Stimulated activated CD8-positive, alpha-beta memory T cell treated with anti-CD3 and anti-CD28 coated beads, Interleukin-12 subunit alpha, Interleukin-12 subunit beta, amount 100 ng/mL, for 24 hours (primary cell): Measurements from ENCODE around the gene CPEB4.

Experiments used
- DNase-seq: peaks from one replicate; pipeline ENCODE4 v3.0.0-alpha.2; 2020; ENCODE audit errors: extremely low read depth

CPEB4 gene

DNA sequence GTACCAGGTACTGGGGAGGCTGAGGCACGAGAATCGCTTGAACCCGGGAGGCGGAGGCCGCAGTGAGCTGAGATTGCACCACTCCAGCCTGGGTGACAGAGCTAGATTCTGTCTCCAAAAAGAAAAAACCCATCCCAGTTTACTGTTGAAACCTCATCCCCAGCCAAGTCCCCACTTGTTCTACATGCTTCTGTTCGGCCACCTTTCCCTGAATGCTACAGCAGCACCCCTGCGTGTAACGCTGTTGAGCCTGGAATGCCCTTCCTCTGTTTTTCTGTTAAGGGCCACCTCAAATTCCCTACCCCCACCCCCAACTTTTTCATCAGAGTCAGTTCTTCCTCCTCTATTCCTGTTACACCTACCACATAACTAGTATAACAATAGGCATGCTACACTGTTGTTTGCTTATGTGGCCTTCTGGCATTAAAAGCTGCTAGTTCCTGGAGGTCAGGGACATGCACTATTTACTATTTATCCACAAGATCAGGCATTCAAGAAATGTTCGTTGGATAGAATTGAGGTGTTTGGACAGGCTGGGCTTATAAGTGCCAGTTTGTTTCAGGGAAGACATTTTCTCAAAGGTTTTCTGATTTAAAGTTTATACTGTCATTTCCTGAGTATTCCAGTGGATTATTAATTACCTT, 53.7 kb downstream of the CPEB4 start:
- DNase-seq: no peak

DNA sequence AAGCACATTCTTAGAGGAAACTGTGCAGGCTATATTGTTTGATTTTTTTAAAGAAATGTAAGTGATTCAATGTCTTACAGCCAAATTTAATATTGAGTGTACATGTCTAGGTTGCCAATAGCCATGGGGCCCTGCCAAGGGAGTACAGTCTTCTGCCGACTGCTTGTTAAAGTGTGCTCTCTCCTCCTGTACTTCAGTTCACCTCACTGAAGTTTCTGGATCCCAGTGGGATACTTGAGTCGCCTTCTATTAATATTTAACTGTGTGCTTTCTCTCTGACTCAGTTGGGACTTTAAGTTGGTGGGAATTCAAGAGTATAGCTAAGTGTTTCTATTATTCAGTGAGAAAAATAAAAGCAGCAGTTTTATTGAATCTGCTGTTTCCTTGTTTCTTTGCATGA, 56.4 kb downstream of the CPEB4 start:
- DNase-seq: no peak

DNA sequence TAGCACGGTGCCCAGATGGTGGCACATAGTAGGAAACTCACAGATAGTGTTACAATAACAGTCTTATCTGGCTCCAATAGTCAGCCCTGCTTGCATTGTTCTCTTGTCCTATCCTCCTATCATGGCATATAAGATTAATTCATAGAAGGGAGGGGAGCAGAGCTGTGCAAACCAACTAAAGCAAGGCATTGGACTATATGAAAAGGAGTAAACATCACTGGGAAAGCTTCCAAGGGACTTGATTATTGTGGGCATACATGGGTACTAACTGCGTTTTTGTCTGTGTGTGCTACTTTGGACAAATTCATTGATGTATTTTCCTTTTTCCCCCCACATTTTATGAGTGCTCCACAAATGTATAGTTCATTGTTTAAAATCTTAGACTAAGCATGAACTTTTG, 57.0 kb downstream of the CPEB4 start:
- no peak for DNase-seq

DNA sequence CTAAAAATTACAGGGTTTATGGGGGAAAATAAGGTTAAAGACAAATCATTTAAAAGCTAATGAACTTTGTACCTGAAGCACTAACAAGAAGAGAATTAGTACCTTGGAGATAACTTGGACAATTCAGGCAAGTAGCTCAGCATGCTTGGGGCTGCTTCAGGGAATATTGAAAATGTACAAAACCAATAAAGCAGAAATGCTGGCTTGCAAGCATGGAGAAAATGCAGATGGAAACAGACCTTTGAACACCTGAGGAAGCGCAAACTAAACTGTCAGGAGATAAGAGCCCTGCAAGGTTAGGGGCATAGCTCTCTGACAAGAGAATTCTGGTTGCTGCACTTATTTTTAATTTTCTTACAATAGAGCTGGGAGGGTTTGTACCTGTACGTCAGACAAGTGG, 58.2 kb downstream of the CPEB4 start:
- DNase-seq: no peak

DNA sequence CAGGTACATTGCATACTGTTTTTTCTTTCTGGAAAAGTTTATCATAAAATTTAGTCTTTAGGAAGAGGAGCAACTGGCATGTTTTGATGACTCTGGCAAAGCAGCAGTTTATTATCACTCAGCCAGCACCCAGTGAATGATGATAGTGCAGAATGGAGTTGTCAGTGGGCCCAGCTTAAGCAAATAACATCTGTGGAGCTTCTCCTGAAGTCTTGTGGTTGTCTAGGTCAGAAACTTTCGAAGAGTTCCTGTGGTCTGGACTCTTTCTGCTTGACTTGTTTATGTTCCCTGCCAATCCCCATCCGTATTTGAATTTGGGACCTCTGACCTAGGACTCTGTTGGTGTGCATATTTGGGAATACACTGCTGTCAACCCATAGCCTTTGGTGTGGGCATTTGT, 62.7 kb downstream of the CPEB4 start:
- DNase-seq: no peak

DNA sequence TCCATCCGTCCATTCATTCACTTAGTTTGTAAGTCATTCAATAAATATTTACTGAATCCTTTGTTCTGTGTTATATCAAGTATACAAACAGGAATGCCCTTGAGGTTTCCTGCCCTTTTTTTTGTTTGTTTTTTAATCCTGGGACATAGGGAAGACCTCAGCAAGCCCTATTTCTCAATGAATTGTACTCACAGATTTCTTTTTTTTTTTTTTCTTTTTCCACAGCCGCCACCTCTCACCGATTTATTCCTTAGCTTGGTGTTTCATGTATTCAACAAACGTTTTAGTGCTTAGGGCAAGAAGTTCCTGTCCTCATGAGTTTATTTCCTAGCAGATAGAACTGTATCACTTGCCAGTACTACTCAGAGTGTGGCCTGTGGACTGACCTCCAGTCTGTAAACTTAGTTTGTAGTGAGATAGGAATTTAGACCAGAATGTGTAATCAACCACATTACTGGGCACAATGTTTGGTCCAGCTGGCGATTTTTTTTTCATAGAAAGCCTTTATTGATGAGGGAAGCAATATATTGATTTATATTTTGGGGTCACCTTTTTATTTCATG, 65.5 kb downstream of the CPEB4 start:
- no peak for DNase-seq

DNA sequence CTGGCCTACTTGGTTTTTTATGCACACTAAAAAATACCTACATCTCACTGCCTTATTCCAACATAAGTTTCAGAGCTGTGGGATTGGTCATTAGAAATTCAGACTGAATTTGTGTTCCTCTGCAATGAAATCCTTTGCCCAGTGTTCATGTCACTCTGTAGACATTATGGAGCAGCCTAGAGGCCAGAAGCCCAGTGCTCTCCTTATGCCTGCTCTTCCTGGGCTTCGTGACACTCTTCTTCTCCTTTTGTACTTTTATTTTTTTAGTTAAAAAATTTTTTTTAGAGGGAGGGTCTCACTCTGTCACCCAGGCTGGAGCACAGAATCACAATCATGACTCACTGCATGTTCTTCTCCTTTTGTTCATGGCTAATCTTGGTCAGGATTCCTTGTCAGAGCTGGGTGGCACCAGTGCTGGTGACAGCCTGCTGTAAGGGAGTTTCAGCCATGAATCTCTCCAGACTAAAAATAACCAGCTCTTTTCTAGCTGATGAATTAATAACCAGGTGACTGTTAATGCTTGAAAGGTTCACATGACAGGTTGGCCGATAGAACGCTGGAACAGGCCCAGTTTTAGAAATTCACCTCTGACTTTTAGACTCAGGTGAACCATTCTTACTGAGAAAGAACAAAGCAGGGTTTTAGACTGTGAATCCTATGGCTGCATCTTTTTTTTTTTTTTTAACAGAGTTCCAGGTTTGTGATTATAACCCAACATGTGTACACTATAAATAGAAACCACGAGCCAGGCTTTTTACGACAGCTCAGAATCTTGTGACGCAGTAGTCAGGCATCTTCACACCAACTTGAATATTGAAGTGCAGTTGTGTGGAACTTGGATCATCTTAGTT, 66.7 kb downstream of the CPEB4 start:
- no peak for DNase-seq

DNA sequence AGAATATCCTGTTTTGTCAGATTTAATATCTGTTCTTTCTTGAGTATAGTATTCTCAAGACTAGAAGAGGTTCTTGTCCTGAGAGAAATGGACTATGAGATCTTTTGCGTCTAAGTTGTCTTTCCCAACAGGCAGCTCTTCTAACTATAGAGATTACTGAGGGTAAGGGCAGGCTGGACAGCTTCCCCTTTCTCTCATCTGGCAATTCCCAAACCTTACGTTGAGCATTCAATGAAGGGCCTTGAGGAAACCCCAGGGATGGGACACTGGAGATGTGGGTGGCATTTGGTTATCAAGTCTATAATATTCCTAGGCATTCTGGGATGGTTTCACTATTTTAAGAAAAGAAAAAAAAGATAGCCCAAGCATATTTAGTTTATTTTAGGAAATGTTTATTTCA, 72.8 kb downstream of the CPEB4 start:
- DNase-seq: no peak

DNA sequence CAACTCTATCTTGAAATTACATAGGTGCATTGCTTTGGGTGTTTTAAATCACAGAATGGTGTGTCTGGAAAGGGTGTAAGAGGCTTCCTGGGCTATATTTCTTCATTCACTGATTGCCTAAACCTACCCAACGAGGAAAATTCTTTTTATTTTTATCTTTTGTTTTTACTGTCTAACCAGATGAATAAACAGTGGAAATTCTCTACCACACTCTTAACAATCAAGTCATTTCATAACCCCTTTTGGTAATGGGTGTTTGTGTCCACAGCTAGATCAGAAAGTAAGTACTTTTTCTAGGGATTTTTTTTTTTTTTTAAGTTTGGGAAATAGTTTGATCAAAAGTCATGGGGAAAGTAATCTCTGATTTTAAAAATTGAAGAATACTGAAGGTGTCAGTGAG, 73.3 kb downstream of the CPEB4 start:
- no peak for DNase-seq

DNA sequence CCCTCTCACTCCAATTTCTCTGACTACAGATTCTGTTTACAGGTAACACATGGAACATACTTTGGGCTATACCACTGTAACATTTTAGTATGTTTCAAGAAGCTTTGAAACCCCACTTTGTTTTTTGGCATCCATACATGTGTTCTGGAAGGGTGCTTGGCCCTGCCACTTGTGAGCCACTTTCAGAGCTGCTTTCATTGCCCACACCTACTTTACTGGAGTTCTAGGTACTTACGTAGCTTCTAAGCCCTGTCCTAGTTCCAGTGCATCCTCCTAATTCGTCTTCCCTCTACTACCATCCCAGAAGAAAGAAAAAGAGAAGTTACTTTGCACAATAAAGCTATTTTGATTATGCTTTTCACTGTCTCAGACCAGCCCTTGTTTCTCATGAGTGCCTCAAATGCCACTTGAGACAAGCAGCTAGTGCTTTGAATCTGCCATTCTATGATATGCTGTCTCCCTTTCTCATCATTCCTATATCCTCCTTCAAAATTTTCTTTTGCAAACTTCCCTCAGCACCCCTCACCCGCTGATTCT, 74.4 kb downstream of the CPEB4 start:
- DNase-seq: no peak

DNA sequence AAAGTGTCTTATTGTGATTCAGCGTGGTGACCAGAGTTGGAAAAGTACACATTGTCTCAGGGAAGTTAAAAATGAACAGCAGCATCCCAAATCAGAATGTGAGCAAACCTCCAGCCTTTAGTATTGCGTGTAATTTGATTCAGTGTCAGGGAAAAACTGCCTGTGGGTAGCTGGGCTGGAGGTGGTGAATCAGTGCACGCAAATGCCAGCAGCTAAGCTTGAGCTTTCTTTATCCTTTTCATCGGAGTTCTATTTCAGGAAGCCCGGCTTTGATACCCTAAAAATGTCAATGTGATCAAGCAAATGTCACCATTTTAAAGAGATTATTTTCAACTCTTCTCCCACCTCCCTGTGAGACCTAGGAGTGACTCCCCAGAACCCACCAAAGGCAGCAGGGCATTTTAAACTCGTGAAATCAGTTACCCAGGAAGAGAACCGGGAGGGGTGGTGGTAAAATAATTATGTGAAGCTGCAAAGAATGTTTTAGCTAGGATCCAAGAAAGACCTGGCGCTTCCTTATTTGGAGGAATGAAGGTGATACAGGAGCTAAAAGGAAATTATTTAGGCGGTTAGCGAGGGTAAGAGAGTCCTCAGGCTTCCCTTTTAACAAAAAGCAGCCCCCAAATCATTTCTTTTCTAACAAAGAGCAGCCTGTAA, 75.2 kb downstream of the CPEB4 start:
- DNase-seq: no peak

DNA sequence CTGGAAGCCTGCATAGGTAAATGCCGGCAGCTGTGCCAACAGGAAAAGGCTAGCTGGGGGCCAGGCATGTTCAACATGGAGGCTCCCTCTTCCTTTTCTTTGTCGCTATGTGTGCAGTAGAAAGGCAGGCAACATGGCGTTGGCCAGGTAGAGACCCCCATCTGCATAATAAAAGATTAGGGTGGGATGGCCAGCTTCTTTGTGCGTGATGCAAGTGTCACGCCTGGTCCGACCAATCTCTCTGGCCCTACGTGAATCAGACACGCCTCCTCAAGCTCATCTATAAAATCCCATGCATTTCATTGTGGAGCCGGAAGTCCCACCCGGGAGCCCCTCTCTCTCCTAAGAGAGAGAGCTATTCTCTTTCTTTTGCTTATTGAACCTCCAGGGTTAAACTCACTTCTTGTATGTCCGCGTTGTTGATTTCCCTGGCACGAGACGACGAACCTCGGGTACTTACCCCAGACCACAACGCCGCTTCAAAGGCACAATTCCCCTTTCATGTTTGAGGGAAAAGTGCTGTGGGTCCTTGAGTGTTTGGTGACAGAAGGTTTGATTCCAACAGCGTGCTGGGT, 75.8 kb downstream of the CPEB4 start:
- DNase-seq: no peak

DNA sequence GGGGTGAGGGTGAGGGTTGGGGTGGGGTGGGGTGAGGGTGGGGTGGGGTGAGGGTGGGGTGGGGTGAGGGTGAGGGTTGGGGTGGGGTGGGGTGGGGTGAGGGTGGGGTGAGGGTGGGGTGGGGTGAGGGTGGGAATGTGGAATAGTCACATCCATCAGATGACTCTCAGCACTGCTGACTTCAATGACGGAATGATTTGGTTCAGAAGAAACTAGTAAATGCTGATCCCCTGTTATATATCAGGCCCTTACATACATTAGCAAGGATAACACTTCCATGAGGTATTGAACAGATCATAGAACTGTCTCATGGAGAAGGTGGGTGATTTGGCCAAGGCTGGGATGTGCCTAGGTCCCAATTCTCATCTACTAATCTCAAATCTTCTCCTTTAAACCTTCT, 76.4 kb downstream of the CPEB4 start:
- DNase-seq: no peak

DNA sequence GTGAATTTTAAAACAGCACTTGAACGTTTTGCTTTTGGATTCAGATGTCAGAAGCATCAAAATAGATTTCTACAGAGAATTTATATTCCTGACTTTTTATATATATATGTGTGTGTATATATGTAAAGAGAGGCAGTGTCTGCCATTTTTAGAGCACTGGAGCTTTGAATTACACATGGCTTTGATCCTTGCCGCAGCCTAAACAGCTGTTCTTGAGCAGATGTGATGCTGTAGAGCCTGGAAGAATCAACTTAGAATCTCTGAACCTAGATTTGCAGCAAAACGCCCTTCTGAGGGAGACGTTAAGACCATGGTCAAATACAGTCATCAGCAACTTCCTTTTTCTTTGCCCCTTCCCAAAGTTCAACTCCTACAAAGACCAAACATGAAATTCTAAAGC, 79.1 kb downstream of the CPEB4 start:
- no peak for DNase-seq

DNA sequence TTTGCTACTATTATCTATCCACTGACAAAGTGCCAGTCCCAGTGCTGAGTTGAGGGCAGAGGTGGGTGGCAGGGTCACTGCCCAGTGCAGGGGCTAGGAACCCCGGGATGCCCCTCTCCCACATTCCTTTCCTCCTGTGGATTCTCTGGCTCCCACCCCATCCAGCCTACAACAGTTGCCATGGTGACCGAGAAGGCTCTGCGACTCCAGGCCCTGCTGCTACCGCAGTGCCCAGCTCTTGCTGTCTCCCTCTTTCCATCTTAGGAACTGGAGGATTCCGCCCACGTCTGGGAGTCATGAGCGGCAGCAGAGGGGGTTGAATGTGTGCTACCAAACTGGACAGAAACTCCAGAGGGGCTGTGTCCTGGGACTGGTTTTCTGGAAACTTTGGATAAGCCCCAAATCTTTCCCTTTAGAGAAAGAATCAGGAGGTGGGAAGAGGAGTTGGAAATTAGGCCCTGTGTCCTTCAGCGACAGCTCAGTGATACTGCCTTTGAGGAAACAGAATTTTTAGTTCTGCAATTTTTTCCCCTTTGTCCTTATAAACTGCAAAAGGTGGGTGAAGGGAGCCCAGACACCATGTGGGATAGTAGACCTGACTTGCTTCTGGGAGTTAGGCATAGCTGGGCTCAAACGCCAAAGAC, 80.1 kb downstream of the CPEB4 start:
- no peak for DNase-seq

DNA sequence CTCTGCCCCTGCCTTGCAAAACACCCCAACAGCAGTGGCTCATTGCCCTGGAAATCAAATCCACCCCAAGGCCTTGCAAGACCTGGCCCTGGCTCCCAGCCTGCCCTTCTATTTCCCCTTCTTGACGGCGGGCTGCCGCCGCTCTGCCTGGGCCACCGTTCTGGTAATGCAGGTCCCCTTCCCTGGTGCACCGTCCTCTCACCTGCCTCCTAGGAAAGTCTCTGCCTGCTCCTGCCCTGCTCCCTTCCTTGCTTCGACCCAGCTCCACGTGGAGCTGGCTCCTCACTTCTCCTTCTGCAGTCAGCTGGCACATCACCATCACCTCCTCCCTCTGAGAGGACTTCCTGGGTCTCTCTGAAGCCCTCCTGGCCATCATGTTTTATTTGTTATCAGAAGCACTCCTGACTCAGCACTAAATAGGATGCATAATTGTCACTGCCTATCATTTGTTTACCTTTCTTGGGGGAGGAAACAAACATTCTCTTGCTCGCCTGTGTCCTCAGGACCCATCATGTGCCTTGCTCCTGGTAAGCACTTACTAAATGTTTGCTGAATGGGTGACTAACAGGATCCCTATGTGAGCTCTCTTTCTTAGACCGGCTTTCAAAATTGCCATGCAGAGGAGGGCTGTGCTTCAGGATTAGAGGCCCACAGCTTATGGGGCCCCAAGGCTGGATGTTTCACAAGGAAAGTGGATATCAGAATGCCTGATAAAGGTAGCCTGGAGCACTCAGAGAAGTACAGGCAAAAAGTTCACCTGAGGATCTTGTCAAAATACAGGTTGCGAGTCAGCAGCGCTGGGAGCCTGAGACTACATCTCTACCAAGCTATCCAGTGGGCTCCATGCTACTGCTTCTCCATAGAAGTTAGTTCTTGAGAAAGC, 81.3 kb downstream of the CPEB4 start:
- DNase-seq: no peak

DNA sequence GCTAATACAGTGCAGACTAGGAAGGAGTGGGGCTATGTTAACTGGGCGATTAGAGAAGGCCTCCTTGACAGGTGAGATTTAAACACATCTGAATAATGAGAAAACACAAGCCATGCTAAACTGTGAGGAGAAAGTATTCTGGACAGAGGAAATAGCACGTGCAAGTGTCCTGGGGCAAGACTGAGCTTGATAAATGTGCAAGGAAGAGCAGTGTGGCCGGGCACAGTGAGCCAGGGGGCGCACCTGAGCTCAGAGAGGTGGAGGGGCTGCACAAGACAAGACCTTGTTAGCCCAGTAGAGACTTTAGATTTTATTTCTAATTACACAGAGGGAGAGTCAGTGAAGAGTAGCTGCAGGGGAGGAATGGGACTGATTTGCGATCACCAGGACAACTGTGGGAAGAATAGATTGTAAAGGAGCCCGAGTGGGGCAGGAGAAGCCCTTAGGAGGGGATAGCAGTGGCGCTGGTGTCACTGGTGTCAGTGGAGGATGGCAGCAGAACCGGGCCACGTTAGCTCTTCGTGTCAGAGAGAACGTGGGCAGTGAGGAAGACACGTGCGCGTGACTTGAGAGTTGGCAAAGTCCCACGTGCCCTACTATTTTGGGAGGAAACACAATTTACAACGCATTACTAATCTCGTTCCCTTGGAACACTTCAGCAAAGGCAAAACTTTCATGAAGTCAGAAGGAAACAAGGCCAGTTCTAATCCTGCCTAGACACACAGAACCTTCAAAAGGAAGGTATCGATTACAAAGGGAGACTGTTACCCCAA, 82.9 kb downstream of the CPEB4 start:
- DNase-seq: no peak

DNA sequence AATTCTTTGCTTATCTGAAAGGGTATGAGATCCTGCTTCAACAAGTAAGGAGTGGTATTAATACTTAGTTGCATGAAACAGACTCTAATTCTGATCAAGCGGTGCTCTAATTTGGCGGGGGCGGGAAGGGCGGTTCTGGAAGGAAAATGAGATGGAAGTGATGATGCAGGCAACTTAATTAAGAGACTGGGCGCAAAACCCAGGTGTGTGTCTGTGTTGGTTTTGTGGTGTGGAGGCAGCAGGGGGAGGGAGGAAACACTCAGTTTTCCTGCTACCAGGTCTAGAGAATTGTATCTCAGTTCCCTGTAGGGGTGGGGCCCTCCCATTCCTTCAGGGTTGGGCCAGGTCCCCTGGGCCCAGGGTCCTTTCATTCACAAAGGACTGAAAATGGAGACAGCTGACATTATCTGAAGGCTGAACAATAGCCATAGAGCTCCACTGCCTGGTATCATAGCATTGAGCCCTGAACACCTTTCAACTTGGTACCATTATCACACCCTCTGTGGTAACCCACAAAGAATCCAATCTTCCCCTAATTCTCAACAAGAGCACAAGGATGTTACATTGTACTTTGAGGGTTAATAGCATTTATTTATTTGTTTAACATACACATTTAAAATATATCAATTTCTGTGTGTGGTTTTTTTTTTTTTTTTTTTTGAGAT, 83.7 kb downstream of the CPEB4 start:
- no peak for DNase-seq

DNA sequence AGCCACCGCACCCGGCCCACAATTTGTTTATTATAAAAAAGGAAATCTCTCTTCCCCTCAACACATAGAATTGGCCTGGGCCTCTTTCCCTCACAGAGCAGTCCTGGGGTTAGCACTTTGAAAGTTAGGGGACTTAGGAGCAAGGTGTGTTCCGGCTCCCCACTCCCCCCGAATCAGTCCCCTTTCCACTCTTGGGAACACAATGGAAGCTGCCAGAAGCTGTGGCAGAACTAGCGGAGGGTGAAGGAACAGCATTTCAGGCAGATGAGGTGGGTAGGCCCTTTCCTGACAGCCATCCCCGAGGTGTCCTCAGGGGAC, 84.4 kb downstream of the CPEB4 start:
- DNase-seq: no peak
